H1 (cell line): ENCODE results near the gene TAC4. TPM values are rescaled to one million over a fixed set of nuclear protein-coding genes. Genes with fewer than 3 reads are reported as not detected.

Source experiments
- CTCF ChIA-PET: fragments of 300-600 bp; sonication (Branson Sonifier 250); formaldehyde crosslinking; loops from one replicate; lab custom pipeline; 2021; ENCODE audit not compliant: partially characterized antibody; lab: Charles Lee
- POLR2A ChIA-PET: fragments of 300-600 bp; sonication (Branson Sonifier 250); formaldehyde crosslinking; loops from one replicate; lab custom pipeline; 2021; ENCODE audit warnings: inconsistent platforms; ENCODE audit not compliant: partially characterized antibody; lab: Charles Lee
- DNase-seq, 2 experiments: peaks; one replicate each; pipeline versions ENCODE4 v3.0.0 to v3.0.0-alpha.2; 2010 to 2022; ENCODE audit warnings: low spot score in 2 of 2, low read depth in 1 of 2, mixed read lengths in 1 of 2
- FAIRE-seq: peaks from 2 replicates; lab custom pipeline; 2011; peaks lifted over from hg19 to GRCh38; lab: Jason Lieb, UNC
- H2AFZ ChIP-seq: 2 replicates; pipeline ENCODE4 v1.8.1; 2012; ENCODE audit warnings: low read length, inconsistent platforms
- H2AK5ac ChIP-seq: 2 replicates; pipeline ENCODE4 v1.6.1; 2013; ENCODE audit warnings: low read depth, low read length
- H2BK120ac ChIP-seq: replicated peaks from 2 replicates; pipeline ENCODE3; 2013; ENCODE audit warnings: low read depth, low read length, inconsistent platforms
- H2BK12ac ChIP-seq: 2 replicates; pipeline ENCODE4 v1.6.1; 2013; ENCODE audit warnings: low read depth, low read length
- H2BK15ac ChIP-seq: 2 replicates; pipeline ENCODE4 v1.6.1; 2013; ENCODE audit warnings: low read length
- H2BK20ac ChIP-seq: 2 replicates; pipeline ENCODE4 v1.6.1; 2013; ENCODE audit warnings: low read length
- H2BK5ac ChIP-seq: 2 replicates; pipeline ENCODE4 v1.6.1; 2013; ENCODE audit warnings: low read depth, low read length
- H3K14ac ChIP-seq: 2 replicates; pipeline ENCODE4 v1.6.1; 2013; ENCODE audit warnings: inconsistent platforms; ENCODE audit not compliant: insufficient read length
- H3K18ac ChIP-seq: 2 replicates; pipeline ENCODE4 v1.6.1; 2013; ENCODE audit warnings: low read length; ENCODE audit errors: extremely low read depth
- H3K23ac ChIP-seq: 2 replicates; pipeline ENCODE4 v1.6.1; 2013; ENCODE audit warnings: inconsistent platforms; ENCODE audit not compliant: insufficient read length
- H3K23me2 ChIP-seq: 2 replicates; pipeline ENCODE4 v1.6.1; 2013; ENCODE audit warnings: low read depth, low read length
- H3K27ac ChIP-seq: 2 replicates; pipeline ENCODE4 v1.6.1; 2011; ENCODE audit warnings: low read depth, low read length, inconsistent platforms
- H3K27me3 ChIP-seq, 4 experiments: replicated peaks in 1 of 4; 1 replicate in 1 of 4; 2 replicates in 3 of 4; pipeline versions ENCODE4 v1.6.1 to v1.8.1; 2011 to 2013; ENCODE audit warnings: low read length in 3 of 4, mild to moderate bottlenecking in 3 of 4, inconsistent platforms in 2 of 4, mixed read lengths in 2 of 4, moderate library complexity in 1 of 4; ENCODE audit not compliant: control insufficient read depth in 3 of 4, insufficient read depth in 3 of 4; ENCODE audit errors: extremely low read depth in 1 of 4
- H3K36me3 ChIP-seq, 4 experiments: 2 replicates each; pipeline versions ENCODE4 v1.6.1 to v1.8.1; 2011 to 2013; ENCODE audit warnings: mild to moderate bottlenecking in 4 of 4, low read length in 3 of 4, moderate library complexity in 2 of 4, control low read depth in 1 of 4, inconsistent platforms in 1 of 4; ENCODE audit not compliant: insufficient read depth in 4 of 4, control insufficient read depth in 2 of 4
- H3K4ac ChIP-seq: replicated peaks from 2 replicates; pipeline ENCODE3; 2013; ENCODE audit warnings: low read length, low read depth, mixed read lengths, inconsistent platforms; ENCODE audit not compliant: insufficient read length
- H3K4me1 ChIP-seq, 4 experiments: replicated peaks in 1 of 4; 1 replicate in 1 of 4; 2 replicates in 3 of 4; pipeline versions ENCODE4 v1.6.1 to v1.8.1; 2011 to 2013; ENCODE audit warnings: low read length in 3 of 4, inconsistent platforms in 2 of 4, mixed read lengths in 1 of 4; ENCODE audit not compliant: insufficient read depth in 4 of 4, control insufficient read depth in 3 of 4
- H3K4me2 ChIP-seq, 2 experiments: 2 replicates each; pipeline versions ENCODE4 v1.6.1 to v1.8.1; 2011 to 2013; ENCODE audit warnings: low read depth in 2 of 2, low read length in 2 of 2, control low read depth in 1 of 2, inconsistent platforms in 1 of 2, mild to moderate bottlenecking in 1 of 2; ENCODE audit not compliant: insufficient read depth in 1 of 2
- H3K4me3 ChIP-seq, 4 experiments: fragments of 200-600, 300-600 bp in 1 of 4; sonication (generic), shearing (Covaris generic), sonication (Bioruptor Twin) in 1 of 4; 2 replicates each; pipeline versions ENCODE4 v1.5.1 to v1.8.1; 2011 to 2016; ENCODE audit warnings: low read length in 4 of 4, low read depth in 3 of 4, control low read depth in 2 of 4, inconsistent platforms in 2 of 4, mild to moderate bottlenecking in 2 of 4, mixed read lengths in 1 of 4, moderate library complexity in 1 of 4; ENCODE audit not compliant: insufficient read depth in 2 of 4; ENCODE audit errors: extremely low read depth in 1 of 4
- H3K56ac ChIP-seq: replicated peaks from 2 replicates; pipeline ENCODE3; 2013; ENCODE audit warnings: low read depth, mild to moderate bottlenecking, mixed read lengths, low read length, inconsistent platforms; ENCODE audit not compliant: insufficient read length
- H3K79me1 ChIP-seq: 2 replicates; pipeline ENCODE4 v1.6.1; 2013; ENCODE audit warnings: low read depth, low read length, control low read depth
- H3K79me2 ChIP-seq, 2 experiments: 2 replicates each; pipeline versions ENCODE4 v1.6.1 to v1.8.1; 2012 to 2013; ENCODE audit warnings: low read length in 2 of 2, mild to moderate bottlenecking in 2 of 2, inconsistent platforms in 1 of 2; ENCODE audit not compliant: insufficient read depth in 2 of 2, control insufficient read depth in 1 of 2
- H3K9ac ChIP-seq, 4 experiments: replicated peaks in 1 of 4; 1 replicate in 1 of 4; 2 replicates in 3 of 4; pipeline versions ENCODE4 v1.6.1 to v1.8.1; 2011 to 2013; ENCODE audit warnings: low read depth in 3 of 4, low read length in 3 of 4, control low read depth in 2 of 4, mild to moderate bottlenecking in 2 of 4, moderate library complexity in 2 of 4, inconsistent platforms in 1 of 4; ENCODE audit errors: extremely low read depth in 1 of 4
- H3K9me3 ChIP-seq, 2 experiments: 2 replicates each; pipeline versions ENCODE4 v1.6.1 to v1.8.1; 2012 to 2013; ENCODE audit warnings: mild to moderate bottlenecking in 2 of 2, moderate library complexity in 2 of 2, control low read depth in 1 of 2, inconsistent platforms in 1 of 2, low read depth in 1 of 2, low read length in 1 of 2, mixed read lengths in 1 of 2; ENCODE audit not compliant: insufficient read depth in 2 of 2
- H4K20me1 ChIP-seq, 2 experiments: replicated peaks in 1 of 2; 2 replicates each; pipeline versions ENCODE3 to v1.8.1; 2011 to 2013; ENCODE audit warnings: inconsistent platforms in 2 of 2, low read length in 2 of 2, mild to moderate bottlenecking in 1 of 2; ENCODE audit not compliant: insufficient read depth in 2 of 2, control insufficient read depth in 1 of 2
- H4K5ac ChIP-seq: 2 replicates; pipeline ENCODE4 v1.6.1; 2013; ENCODE audit warnings: low read length, low read depth, mixed read lengths, inconsistent platforms; ENCODE audit not compliant: insufficient read length
- H4K8ac ChIP-seq: 2 replicates; pipeline ENCODE4 v1.8.0; 2013; ENCODE audit warnings: mild to moderate bottlenecking, moderate library complexity, low read length, inconsistent platforms; ENCODE audit not compliant: insufficient read depth; ENCODE audit errors: extremely low read depth
- H4K91ac ChIP-seq: replicated peaks from 2 replicates; pipeline ENCODE3; 2013; ENCODE audit warnings: low read length, mixed read lengths, inconsistent platforms; ENCODE audit not compliant: insufficient read length
- CHD2 ChIP-seq: IDR thresholded peaks from 2 replicates; pipeline ENCODE4 v1.6.1; 2012; ENCODE audit warnings: low read length, improper control_type of control experiment
- CTBP2 ChIP-seq: IDR thresholded peaks from 2 replicates; pipeline ENCODE4 v1.7.0; 2011; ENCODE audit warnings: borderline replicate concordance, mild to moderate bottlenecking, moderate library complexity, mixed read lengths, low read length; ENCODE audit not compliant: insufficient read depth, insufficient read length
- FOSL1 ChIP-seq: IDR thresholded peaks from 2 replicates; pipeline ENCODE4 v1.6.1; 2011; ENCODE audit warnings: mild to moderate bottlenecking, low read depth, low read length, moderate library complexity; ENCODE audit not compliant: insufficient read depth
- POLR2AphosphoS5 ChIP-seq: IDR thresholded peaks from 2 replicates; pipeline ENCODE4 v1.6.1; 2011; ENCODE audit warnings: low read depth, low read length
- SP4 ChIP-seq: IDR thresholded peaks from 2 replicates; pipeline ENCODE4 v1.6.1; 2012; ENCODE audit warnings: low read length, inconsistent platforms
- WGBS, 2 experiments: shearing (Covaris generic) in 1 of 2; methylation state at CpG; one replicate each; pipeline versions ENCODE4 v1.1.6 to v1.1.7; 2013 to 2015; ENCODE audit warnings: low lambda C conversion rate in 2 of 2, mixed read lengths in 2 of 2, inconsistent platforms in 1 of 2, low coverage in 1 of 2, missing lambda C conversion rate in 1 of 2; ENCODE audit not compliant: insufficient replicate concordance in 2 of 2, insufficient coverage in 1 of 2, insufficient read length in 1 of 2; ENCODE audit errors: extremely low coverage in 1 of 2, missing lambda C conversion rate in 1 of 2; 5-methylcytosine and 5-hydroxymethylcytosine counted together
- polyA plus RNA-seq, 7 experiments: library from polyadenylated mRNA; depleted of rRNA in 3 of 7; stranded (reverse) in 5 of 7; unstranded in 2 of 7; fragments of >200 nt in 5 of 7; fragments of 200-250 nt in 2 of 7; gene quantifications; 1 replicate in 5 of 7; 2 replicates in 1 of 7; 4 replicates in 1 of 7; pipeline versions ENCODE4 v1.2.1 to v1.2.3, GENCODE V29; 2011 to 2013; ENCODE audit warnings: missing spikeins in 2 of 7, mixed read lengths in 2 of 7
- total RNA-seq: library from RNA; stranded (reverse); fragmentation: NEBNext Ultra II Directional; extraction: Animal tissue kit (Norgen Biotek cat#: 25700); gene quantifications from 2 replicates; pipeline ENCODE4 v1.2.1, GENCODE V29; 2021

TAC4 gene
- total and polyA plus RNA-seq, 2 of the 8 experiments (the other 6 are each of a cell fraction or from before 2014, with no cell fraction given): 0.15 TPM; not detected in 1

GRCh38 chr17:49835472-49835871, 12.4 kb downstream of the TAC4 start:
- H3K9ac ChIP-seq: no peak overlapping the region; a peak in 1 of 7 replicates
- no peak overlapping the region for H3K4ac ChIP-seq
- no peak overlapping the region for H4K5ac ChIP-seq
- H3K79me2 ChIP-seq: no peaks in the 10 kb centered on the region
- H3K4me1 ChIP-seq: no peaks in the 10 kb centered on the region
- peak overlapping the region; percentile 36; the same call in 1 of the 2 replicates for H2BK5ac ChIP-seq
- no peak for FAIRE-seq
- no peak overlapping the region for H2BK15ac ChIP-seq
- peaks cover 0 to 4% of the 10 kb centered on the region in 2 experiments for H4K20me1 ChIP-seq
- H3K9me3 ChIP-seq: no peaks in the 10 kb centered on the region
- H3K18ac ChIP-seq: no peak overlapping the region
- no peak overlapping the region for H3K27ac ChIP-seq
- no peak overlapping the region for H2BK12ac ChIP-seq
- no peak overlapping the region for H4K91ac ChIP-seq
- no peak overlapping the region for H3K23ac ChIP-seq
- H2AFZ ChIP-seq: no peak overlapping the region
- no peak overlapping the region for H2BK20ac ChIP-seq
- H3K27me3 ChIP-seq: no peaks in the 10 kb centered on the region
- ChIA-PET CTCF (no interaction called here), POLR2A (interaction anchor here (1.5 to 2.2 kb wide), 2 partner anchors 11 to 15 kb away, joined by 3 to 6 read pairs; no protein-coding TSS in a partner anchor)
- H3K4me2 ChIP-seq: no peak overlapping the region
- 91% methylated on average over 7 of the region's 7 CpGs; no CpG with 5 or more reads in 1 of the 2 experiments for WGBS, 2 experiments
- no peaks in the 10 kb centered on the region for H3K79me1 ChIP-seq
- H3K4me3 ChIP-seq: no peak overlapping the region
- no peak overlapping the region for H3K14ac ChIP-seq
- H3K56ac ChIP-seq: no peak overlapping the region
- no peak overlapping the region for H4K8ac ChIP-seq
- H3K23me2 ChIP-seq: no peaks in the 10 kb centered on the region
- no peak for DNase-seq
- H2AK5ac ChIP-seq: no peak overlapping the region
- peaks cover 0 to 19% (median 17%) of the 10 kb centered on the region in 4 experiments; a peak in 6 of 8 replicates for H3K36me3 ChIP-seq
- no peak for TF ChIP-seq CTBP2
- no peak for TF ChIP-seq SP4
- TF ChIP-seq CHD2: no peak
- peak; percentile 17; the same call in 1 of the 2 replicates for TF ChIP-seq POLR2AphosphoS5
- TF ChIP-seq FOSL1: no peak
- H2BK120ac ChIP-seq: no peak overlapping the region
